Epithelial cell of proximal tubule (primary cell): ENCODE results near the gene FBXW11. TPM values are rescaled to one million over a fixed set of nuclear protein-coding genes. Genes with fewer than 3 reads are reported as not detected.

Experiments
- DNase-seq: peaks from one replicate; pipeline ENCODE4 v3.0.0-alpha.2; 2011; ENCODE audit warnings: low read depth
- H3K4me3 ChIP-seq: 2 replicates; pipeline ENCODE4 v1.5.1; 2011; ENCODE audit warnings: low read depth, mild to moderate bottlenecking, low read length
- CTCF ChIP-seq: conservative IDR thresholded peaks from 2 replicates; pipeline ENCODE4 v1.5.1; 2012; ENCODE audit warnings: low read depth, mild to moderate bottlenecking, low read length
- total RNA-seq: library from RNA; depleted of rRNA; stranded (reverse); fragments of >200 nt; gene quantifications from 2 replicates; pipeline ENCODE4 v1.2.3, GENCODE V29; 2015

The FBXW11 gene
- total RNA-seq, 1 donor from 2014 or later: 42.8 TPM

GRCh38 chr5:171966964-171967363, 39.5 kb downstream of the FBXW11 start:
- H3K4me3 ChIP-seq: no peak overlapping the region
- no peak for DNase-seq
- TF ChIP-seq CTCF: no peak

- H3K4me3 ChIP-seq: no peak overlapping the region
- no peak for TF ChIP-seq CTCF
- DNase-seq: no peak
These were observed 40.2 kb downstream of the FBXW11 start for GRCh38 chr5:171966270-171966669.

GRCh38 chr5:171965745-171966144, 40.7 kb downstream of the FBXW11 start:
- H3K4me3 ChIP-seq: no peak overlapping the region
- no peak for TF ChIP-seq CTCF
- no peak for DNase-seq

GRCh38 chr5:171963416-171963815, 43.0 kb downstream of the FBXW11 start:
- H3K4me3 ChIP-seq: no peak overlapping the region
- TF ChIP-seq CTCF: no peak
- DNase-seq: no peak

- DNase-seq: no peak
- no peak for TF ChIP-seq CTCF
- H3K4me3 ChIP-seq: no peak overlapping the region
These were observed 45.3 kb downstream of the FBXW11 start for GRCh38 chr5:171961117-171961516.

GRCh38 chr5:171957591-171958251, 48.7 kb downstream of the FBXW11 start:
- DNase-seq: no peak
- no peak for TF ChIP-seq CTCF
- H3K4me3 ChIP-seq: no peak overlapping the region

- no peak for DNase-seq
- no peak overlapping the region for H3K4me3 ChIP-seq
- TF ChIP-seq CTCF: no peak
These were observed 49.4 kb downstream of the FBXW11 start for GRCh38 chr5:171956887-171957495.
